AG09309 (cell line): ENCODE measurements around the gene EFCAB8.

Experiments
- DNase-seq: peaks from one replicate; pipeline ENCODE4 v3.0.0-alpha.2; 2010; ENCODE audit warnings: low read depth
- H3K4me3 ChIP-seq: 2 replicates; pipeline ENCODE4 v1.5.1; 2011; ENCODE audit warnings: mild to moderate bottlenecking, low read depth, low read length, moderate library complexity; ENCODE audit not compliant: control insufficient read depth
- TF ChIP-seq, protein P1 (sequence below): IDR thresholded peaks from 2 replicates; pipeline ENCODE4 v1.5.1; 2011; ENCODE audit warnings: mild to moderate bottlenecking, low read depth, low read length, inconsistent platforms; ENCODE audit not compliant: insufficient read depth, control insufficient read depth; ENCODE audit errors: missing control alignments

Gene EFCAB8

DNA sequence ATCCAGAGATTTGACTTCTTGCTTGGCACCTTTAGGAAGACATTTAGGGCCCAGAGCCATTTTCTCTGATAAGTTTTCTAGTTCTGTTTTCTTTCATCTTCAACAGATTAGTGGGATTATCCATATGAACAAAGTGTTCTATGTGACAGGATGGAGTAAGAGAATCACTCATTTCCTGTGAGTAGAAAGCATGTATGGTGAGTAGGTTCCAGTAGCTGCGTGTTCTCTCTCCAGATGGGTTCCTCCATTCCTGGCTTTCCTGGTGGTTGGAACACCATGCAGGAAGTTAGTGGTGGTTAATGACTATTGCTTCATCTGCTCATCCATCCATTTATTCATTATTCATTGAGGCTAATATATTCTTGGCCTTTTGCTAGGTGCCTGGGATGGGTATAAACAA, 54.0 kb downstream of the EFCAB8 start:
- TF ChIP-seq, protein P1, sequence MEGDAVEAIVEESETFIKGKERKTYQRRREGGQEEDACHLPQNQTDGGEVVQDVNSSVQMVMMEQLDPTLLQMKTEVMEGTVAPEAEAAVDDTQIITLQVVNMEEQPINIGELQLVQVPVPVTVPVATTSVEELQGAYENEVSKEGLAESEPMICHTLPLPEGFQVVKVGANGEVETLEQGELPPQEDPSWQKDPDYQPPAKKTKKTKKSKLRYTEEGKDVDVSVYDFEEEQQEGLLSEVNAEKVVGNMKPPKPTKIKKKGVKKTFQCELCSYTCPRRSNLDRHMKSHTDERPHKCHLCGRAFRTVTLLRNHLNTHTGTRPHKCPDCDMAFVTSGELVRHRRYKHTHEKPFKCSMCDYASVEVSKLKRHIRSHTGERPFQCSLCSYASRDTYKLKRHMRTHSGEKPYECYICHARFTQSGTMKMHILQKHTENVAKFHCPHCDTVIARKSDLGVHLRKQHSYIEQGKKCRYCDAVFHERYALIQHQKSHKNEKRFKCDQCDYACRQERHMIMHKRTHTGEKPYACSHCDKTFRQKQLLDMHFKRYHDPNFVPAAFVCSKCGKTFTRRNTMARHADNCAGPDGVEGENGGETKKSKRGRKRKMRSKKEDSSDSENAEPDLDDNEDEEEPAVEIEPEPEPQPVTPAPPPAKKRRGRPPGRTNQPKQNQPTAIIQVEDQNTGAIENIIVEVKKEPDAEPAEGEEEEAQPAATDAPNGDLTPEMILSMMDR: no peak
- no peak for DNase-seq
- H3K4me3 ChIP-seq: no peak overlapping the region

DNA sequence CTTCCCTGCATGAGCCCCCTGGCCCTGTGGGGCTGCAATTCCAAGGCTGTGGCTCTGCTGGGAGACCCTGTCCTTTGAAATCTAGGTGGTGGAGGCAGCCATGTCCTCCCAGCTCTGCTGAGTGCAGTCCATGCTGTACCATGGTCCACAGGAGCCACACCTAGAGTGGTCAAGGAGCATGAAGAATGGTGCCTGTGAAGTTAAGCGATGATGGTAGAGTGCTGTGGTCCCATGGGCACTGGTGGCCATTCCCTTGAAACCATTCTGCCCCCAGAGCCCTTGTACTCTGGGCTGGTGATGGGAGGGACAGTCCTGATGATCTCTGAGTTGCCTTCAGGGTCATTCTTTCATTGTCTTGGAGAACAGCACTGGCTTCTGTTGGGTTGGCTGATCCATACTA, 55.3 kb downstream of the EFCAB8 start:
- TF ChIP-seq, protein P1: no peak
- H3K4me3 ChIP-seq: no peak overlapping the region
- DNase-seq: no peak

DNA sequence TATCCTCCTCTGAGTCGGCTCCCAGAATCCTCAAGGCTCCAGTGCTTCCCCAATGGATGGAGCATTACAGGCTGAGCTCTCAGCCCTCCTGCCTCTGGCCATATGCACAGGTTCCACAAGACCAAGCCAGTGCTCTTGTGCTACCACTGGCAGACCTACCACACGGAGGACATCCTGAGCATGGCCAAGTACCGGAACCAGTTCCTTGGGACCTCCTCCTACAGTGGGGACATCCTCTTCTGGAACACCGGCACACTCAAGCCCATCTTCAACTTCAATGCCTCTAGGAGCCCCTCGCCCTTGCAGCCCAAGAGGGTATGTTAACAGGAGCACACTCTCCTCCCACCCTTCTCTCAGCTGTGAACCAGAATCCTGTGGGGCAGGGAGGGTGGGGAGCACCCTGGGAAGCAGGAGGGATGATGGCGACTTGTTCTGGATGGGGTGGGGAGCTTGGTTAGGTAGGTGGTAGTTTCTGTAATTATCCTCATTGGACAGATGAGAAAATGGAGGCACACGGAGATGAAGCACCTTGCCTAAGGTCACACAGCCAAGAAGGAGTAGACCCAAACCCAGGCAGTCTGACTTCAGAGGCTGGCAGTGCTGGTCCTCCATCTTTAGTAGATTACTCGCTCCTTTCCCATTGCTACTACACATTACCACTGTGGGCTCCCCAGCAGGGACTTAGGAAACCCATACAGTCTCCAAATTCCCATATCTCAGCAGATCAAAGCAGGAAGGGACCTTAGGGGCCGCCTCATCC, 58.6 kb downstream of the EFCAB8 start:
- DNase-seq: no peak
- H3K4me3 ChIP-seq: no peak overlapping the region
- TF ChIP-seq, protein P1: no peak

DNA sequence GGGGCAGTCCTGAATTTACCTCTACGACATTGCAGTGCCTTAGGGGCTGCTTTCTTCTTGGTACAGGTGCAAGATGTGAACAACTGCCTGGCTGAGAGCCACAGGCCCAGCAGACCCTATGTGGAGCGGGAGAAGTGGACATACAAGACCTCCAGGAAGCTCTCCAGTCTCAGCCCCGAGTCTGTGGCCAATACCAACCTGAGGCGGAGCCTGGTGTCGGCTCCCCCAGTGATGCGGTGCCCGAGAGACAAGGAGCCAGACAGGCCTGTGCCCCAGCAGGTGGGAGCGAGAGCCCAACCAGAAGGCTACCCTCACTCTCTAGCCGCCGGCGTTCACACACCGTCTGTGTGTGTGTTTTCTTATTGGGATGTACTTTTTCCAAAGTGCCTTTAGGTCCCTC, 59.6 kb downstream of the EFCAB8 start:
- H3K4me3 ChIP-seq: no peak overlapping the region
- TF ChIP-seq, protein P1: no peak
- DNase-seq: no peak

DNA sequence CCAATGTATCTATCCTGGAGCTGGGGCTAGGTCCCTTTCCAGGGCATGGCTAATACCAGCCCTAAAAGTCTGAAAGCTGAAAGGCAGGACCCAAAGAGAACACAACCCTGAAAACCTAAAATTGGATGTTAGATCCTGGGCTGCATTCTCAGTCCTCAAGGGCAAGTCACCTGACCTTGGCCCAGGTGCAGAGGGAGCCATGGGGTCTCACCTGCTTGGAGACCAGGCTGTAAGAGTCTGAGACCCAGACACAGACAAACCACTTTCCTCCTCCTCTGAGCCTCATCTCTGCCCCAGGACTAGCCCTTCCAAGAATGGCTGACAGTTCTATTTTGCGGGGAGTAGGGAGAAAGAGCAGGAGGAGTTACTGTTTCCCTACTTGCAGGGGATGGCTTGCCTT, 60.0 kb downstream of the EFCAB8 start:
- H3K4me3 ChIP-seq: no peak overlapping the region
- no peak for DNase-seq
- TF ChIP-seq, protein P1: no peak

DNA sequence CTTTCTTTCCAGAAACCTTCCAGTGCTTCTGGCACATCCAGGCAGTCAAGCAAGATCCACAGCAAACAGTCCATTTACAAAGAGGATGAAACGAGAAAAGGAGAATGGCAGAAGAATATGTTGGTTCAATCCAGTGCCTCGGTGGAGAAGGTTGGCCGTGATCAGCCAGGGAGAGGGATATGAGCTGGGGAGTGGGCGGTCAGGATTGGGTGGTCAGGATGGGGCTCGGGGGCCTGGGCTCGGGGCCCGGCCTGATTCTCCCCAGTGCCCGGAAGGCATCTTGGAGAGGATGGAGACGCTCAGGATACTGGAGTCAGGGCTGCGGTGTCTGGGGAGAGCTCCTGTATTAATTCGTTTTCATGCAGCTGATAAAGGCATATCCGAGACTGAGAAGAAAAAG, 61.3 kb downstream of the EFCAB8 start:
- no peak for DNase-seq
- no peak overlapping the region for H3K4me3 ChIP-seq
- TF ChIP-seq, protein P1: no peak
